Measurements from ENCODE around the gene DMXL1.
"Not testable (repeated sequence)": the region's sequence is repeated elsewhere in the genome, so short reads cannot be mapped to it uniquely, and the experiment has no call there.

DMXL1 gene

GRCh38 chr5:119179857-119180641, 109.2 kb downstream of the DMXL1 start:
- Histone ChIP-seq H3K9me3 (ENCODE audit: control insufficient read depth in 1 of 2, low read length in 2 of 2) (no peaks in the 10 kb centered on the region), H3K4me3 (ENCODE audit: low read depth in 1 of 2, low read length in 2 of 2) (no peak overlapping the region), H3K36me3 (ENCODE audit: control insufficient read depth in 1 of 2, insufficient read depth in 2 of 2, low read length in 2 of 2) (peaks cover 5 to 17% of the 10 kb centered on the region in 2 donors), H3K27ac (ENCODE audit: low read length) (no peak overlapping the region), H3K27me3 (ENCODE audit: low read depth, low read length) (no peaks in the 10 kb centered on the region), H3K4me1 (ENCODE audit: control insufficient read depth in 1 of 2, insufficient read depth in 2 of 2, low read length in 2 of 2) (no peaks in the 10 kb centered on the region)

DNA sequence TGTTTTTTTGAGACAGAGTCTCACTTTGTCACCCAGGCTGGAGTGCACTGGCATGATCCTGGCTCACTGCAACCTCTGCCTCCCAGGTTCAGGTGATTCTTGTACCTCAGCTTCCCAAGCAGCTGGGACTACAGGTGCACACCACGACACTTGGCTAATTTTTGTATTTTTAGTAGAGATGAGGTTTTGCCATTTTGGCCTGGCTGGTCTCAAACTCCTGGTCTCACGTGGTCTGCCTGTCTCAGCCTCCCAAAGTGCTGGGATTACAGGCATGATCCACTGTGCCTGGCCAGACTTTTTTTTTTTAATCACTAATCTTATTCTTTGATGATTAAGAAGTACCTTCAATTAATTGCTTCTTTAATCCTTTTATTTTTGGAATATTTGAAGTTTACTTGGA, 114.6 kb downstream of the DMXL1 start:
- not testable (repeated sequence) for H3K9me3 ChIP-seq (ENCODE audit: control insufficient read depth in 1 of 2, low read length in 2 of 2)

DNA sequence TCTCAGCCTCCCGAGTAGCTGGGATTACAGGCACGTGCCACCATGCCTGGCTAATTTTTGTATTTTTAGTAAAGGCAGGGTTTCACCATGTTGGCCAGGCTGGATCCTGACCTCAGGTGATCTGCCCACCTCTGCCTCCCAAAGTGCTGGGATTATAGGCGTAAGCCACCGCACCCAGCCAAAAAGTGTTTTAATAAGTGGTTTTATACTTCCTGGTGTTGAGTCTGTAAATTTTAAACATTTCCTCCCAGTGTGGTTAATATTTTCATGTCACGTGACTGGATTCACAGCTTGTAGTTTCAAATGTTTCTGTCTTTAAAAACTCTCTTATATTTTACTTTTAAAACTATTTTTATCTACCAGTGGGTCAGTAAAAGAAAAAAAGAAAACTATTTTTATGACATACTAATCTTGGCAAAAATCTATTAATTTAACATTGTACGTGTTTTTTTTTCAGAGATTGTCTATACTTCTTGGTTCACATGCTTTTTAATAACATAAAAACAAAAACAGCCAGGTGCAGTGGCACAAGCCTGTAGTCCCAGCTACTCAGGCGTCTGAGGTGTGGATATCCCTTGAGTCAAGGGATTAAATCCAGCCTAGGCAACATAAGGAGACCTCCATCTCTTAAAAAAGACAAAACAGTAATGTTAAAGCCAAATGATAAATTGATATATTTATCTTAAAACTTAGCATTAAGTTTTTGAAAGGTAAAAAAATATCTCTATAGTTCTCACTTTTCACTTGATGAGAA, 117.1 kb downstream of the DMXL1 start:
- H3K4me1 ChIP-seq (ENCODE audit: control insufficient read depth in 1 of 2, insufficient read depth in 2 of 2, low read length in 2 of 2): no peaks in the 10 kb centered on the region
- H3K27me3 ChIP-seq (ENCODE audit: low read depth, low read length): no peaks in the 10 kb centered on the region
- peaks cover 9 to 23% of the 10 kb centered on the region in 2 donors for H3K36me3 ChIP-seq (ENCODE audit: control insufficient read depth in 1 of 2, insufficient read depth in 2 of 2, low read length in 2 of 2)
- no peaks in the 10 kb centered on the region for H3K9me3 ChIP-seq (ENCODE audit: control insufficient read depth in 1 of 2, low read length in 2 of 2)
- H3K27ac ChIP-seq (ENCODE audit: low read length): no peak overlapping the region
- no peak overlapping the region for H3K4me3 ChIP-seq (ENCODE audit: low read depth in 1 of 2, low read length in 2 of 2)

More for the DNA sequence above, 114.6 kb downstream of the DMXL1 start:
- not testable (repeated sequence) for H3K4me3 ChIP-seq (ENCODE audit: low read depth in 1 of 2, low read length in 2 of 2); H3K27ac ChIP-seq (ENCODE audit: low read length); H3K4me1 ChIP-seq (ENCODE audit: control insufficient read depth in 1 of 2, insufficient read depth in 2 of 2, low read length in 2 of 2); H3K27me3 ChIP-seq (ENCODE audit: low read depth, low read length); H3K36me3 ChIP-seq (ENCODE audit: control insufficient read depth in 1 of 2, insufficient read depth in 2 of 2, low read length in 2 of 2)

DNA sequence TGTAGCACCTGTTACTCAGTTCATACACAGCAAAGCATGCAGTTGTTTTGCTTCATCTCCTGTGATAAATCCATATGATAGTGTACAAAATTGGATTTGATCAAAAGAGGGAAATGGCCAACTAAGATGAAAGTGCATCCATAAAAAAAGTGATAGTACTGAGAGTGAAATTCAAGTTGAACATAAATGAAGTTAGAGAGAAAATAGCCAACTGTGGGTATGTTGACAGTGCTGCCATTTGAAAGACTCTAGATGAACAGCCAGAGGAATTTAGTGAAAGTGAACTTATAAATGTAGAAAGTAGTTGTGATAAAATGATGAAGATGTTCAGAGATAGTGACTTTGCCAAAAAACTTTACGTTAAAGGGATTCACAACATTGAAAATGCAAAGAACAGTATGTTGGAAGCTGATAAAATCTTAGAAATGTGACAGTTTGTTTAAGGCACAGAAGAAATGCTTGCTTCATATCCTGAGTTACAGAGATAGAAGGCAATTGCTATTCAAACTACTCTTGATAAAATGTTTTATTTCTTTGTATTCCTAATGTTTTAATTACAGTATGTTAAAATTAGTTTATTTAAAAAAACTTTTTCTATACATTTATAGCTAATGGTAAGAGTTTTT, 119.7 kb downstream of the DMXL1 start:
- Histone ChIP-seq H3K36me3 (ENCODE audit: control insufficient read depth in 1 of 2, insufficient read depth in 2 of 2, low read length in 2 of 2) (peaks cover 9 to 18% of the 10 kb centered on the region in 2 donors), H3K4me3 (ENCODE audit: low read depth in 1 of 2, low read length in 2 of 2) (no peak overlapping the region), H3K27me3 (ENCODE audit: low read depth, low read length) (no peaks in the 10 kb centered on the region), H3K4me1 (ENCODE audit: control insufficient read depth in 1 of 2, insufficient read depth in 2 of 2, low read length in 2 of 2) (no peaks in the 10 kb centered on the region), H3K9me3 (ENCODE audit: control insufficient read depth in 1 of 2, low read length in 2 of 2) (no peaks in the 10 kb centered on the region), H3K27ac (ENCODE audit: low read length) (no peak overlapping the region)

DNA sequence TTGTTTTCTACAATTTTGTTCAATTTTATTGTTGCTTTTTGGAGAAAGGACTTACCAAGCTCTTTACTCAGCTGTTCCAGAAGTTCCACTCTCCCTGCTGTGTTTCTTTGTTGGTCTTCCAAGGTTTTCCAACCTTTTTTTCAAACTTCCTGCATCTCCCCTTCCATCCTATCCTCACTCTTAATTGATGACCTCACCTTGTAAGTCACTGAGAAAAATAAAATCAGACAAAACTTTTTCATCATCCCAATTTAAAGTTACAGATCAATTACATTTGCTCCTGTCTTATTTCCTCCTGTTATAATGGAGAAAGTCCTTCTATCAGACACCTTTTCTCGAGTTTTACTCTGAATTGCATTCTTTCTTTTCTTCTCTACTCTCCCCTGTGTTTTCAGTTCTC, 121.1 kb downstream of the DMXL1 start:
- Histone ChIP-seq H3K27ac (ENCODE audit: low read length) (no peak overlapping the region), H3K4me1 (ENCODE audit: control insufficient read depth in 1 of 2, insufficient read depth in 2 of 2, low read length in 2 of 2) (no peaks in the 10 kb centered on the region), H3K27me3 (ENCODE audit: low read depth, low read length) (no peaks in the 10 kb centered on the region), H3K4me3 (ENCODE audit: low read depth in 1 of 2, low read length in 2 of 2) (no peak overlapping the region), H3K9me3 (ENCODE audit: control insufficient read depth in 1 of 2, low read length in 2 of 2) (no peaks in the 10 kb centered on the region), H3K36me3 (ENCODE audit: control insufficient read depth in 1 of 2, insufficient read depth in 2 of 2, low read length in 2 of 2) (peaks cover 9 to 18% of the 10 kb centered on the region in 2 donors)

DNA sequence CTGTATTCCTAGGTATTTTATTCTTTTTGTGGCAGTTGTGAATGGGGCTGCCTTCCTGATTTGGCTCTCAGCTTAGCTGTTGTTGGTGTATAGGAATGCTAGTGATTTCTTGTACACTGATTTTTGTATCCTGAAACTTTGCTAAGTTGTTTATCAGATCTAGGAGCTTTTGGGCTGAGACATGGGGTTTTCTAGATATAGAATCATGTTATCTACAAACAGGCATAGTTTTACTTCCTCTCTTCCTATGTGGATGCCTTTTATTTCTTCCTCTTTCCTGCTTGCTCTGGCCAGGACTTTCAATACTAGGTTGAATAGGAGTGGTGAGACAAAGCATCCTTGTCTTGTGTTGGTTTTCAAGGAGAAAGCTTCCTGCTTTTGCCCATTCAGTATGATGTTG, 129.9 kb downstream of the DMXL1 start:
- peaks cover 22 to 28% of the 10 kb centered on the region in 2 donors for H3K36me3 ChIP-seq (ENCODE audit: control insufficient read depth in 1 of 2, insufficient read depth in 2 of 2, low read length in 2 of 2)
- no peaks in the 10 kb centered on the region for H3K4me1 ChIP-seq (ENCODE audit: control insufficient read depth in 1 of 2, insufficient read depth in 2 of 2, low read length in 2 of 2)
- no peaks in the 10 kb centered on the region for H3K27me3 ChIP-seq (ENCODE audit: low read depth, low read length)

DNA sequence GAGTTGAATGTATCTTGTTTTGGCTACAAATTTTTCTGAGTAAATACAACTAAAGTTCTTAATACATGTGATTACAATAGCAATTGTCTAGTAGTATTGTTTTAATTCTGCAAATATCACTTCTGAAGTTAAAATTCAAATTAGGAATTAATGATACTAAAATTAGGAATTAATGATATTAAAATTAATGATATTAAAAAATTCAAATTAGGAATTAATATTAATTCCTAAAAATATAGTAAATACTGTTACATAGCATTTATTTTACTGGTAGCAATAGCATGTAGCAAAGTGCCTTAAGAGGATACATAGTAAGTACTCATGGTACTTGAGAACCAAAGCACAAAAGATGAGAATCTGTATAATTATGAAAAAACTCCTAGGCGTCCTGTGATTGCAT, 136.2 kb downstream of the DMXL1 start:
- Histone ChIP-seq H3K4me1 (ENCODE audit: control insufficient read depth in 1 of 2, insufficient read depth in 2 of 2, low read length in 2 of 2) (no peaks in the 10 kb centered on the region), H3K27me3 (ENCODE audit: low read depth, low read length) (no peaks in the 10 kb centered on the region), H3K27ac (ENCODE audit: low read length) (no peak overlapping the region), H3K4me3 (ENCODE audit: low read depth in 1 of 2, low read length in 2 of 2) (no peak overlapping the region), H3K9me3 (ENCODE audit: control insufficient read depth in 1 of 2, low read length in 2 of 2) (peaks cover 0 to 2% of the 10 kb centered on the region in 2 donors), H3K36me3 (ENCODE audit: control insufficient read depth in 1 of 2, insufficient read depth in 2 of 2, low read length in 2 of 2) (peaks cover 11% of the 10 kb centered on the region in 2 donors)

More for the DNA sequence above, 129.9 kb downstream of the DMXL1 start:
- Histone ChIP-seq H3K4me3 (ENCODE audit: low read depth in 1 of 2, low read length in 2 of 2) (no peak overlapping the region), H3K9me3 (ENCODE audit: control insufficient read depth in 1 of 2, low read length in 2 of 2) (peaks cover 0 to 4% of the 10 kb centered on the region in 2 donors), H3K27ac (ENCODE audit: low read length) (no peak overlapping the region)

- H3K27me3 ChIP-seq (ENCODE audit: low read depth, low read length): no peaks in the 10 kb centered on the region
- H3K27ac ChIP-seq (ENCODE audit: low read length): no peak overlapping the region
- no peak overlapping the region for H3K4me3 ChIP-seq (ENCODE audit: low read depth in 1 of 2, low read length in 2 of 2)
- H3K4me1 ChIP-seq (ENCODE audit: control insufficient read depth in 1 of 2, insufficient read depth in 2 of 2, low read length in 2 of 2): no peaks in the 10 kb centered on the region
- no peaks in the 10 kb centered on the region for H3K9me3 ChIP-seq (ENCODE audit: control insufficient read depth in 1 of 2, low read length in 2 of 2)
- peaks cover 0 to 13% of the 10 kb centered on the region in 2 donors for H3K36me3 ChIP-seq (ENCODE audit: control insufficient read depth in 1 of 2, insufficient read depth in 2 of 2, low read length in 2 of 2)
Observed at GRCh38 chr5:119212026-119212425, 141.1 kb downstream of the DMXL1 start.

- Histone ChIP-seq H3K4me3 (ENCODE audit: low read depth in 1 of 2, low read length in 2 of 2) (no peak overlapping the region), H3K4me1 (ENCODE audit: control insufficient read depth in 1 of 2, insufficient read depth in 2 of 2, low read length in 2 of 2) (no peaks in the 10 kb centered on the region), H3K9me3 (ENCODE audit: control insufficient read depth in 1 of 2, low read length in 2 of 2) (no peaks in the 10 kb centered on the region), H3K27me3 (ENCODE audit: low read depth, low read length) (no peaks in the 10 kb centered on the region), H3K27ac (ENCODE audit: low read length) (no peak overlapping the region), H3K36me3 (ENCODE audit: control insufficient read depth in 1 of 2, insufficient read depth in 2 of 2, low read length in 2 of 2) (peaks cover 0 to 13% of the 10 kb centered on the region in 2 donors)
Observed at GRCh38 chr5:119212676-119213075, 141.8 kb downstream of the DMXL1 start.

DNA sequence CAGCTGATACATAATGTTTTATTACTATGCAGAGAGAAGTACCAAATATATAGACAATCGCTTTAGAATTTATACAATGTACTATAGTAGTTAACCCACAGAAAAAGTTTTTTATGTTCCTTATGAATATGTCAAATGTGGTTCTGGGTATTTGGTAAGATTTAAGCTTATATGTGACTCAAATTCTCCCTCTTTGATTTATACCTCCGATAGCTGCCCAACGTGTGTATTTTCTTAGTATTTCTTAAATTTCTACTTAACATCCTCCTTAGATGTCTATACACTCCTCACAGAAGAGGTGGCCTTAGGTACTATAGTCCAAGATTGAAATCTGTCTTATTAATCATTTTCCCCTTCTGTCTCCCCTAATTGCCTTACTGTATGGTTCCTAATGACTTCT, 146.3 kb downstream of the DMXL1 start:
- H3K27me3 ChIP-seq (ENCODE audit: low read depth, low read length): no peaks in the 10 kb centered on the region
- no peaks in the 10 kb centered on the region for H3K4me1 ChIP-seq (ENCODE audit: control insufficient read depth in 1 of 2, insufficient read depth in 2 of 2, low read length in 2 of 2)
- peaks cover 9 to 21% of the 10 kb centered on the region in 2 donors for H3K36me3 ChIP-seq (ENCODE audit: control insufficient read depth in 1 of 2, insufficient read depth in 2 of 2, low read length in 2 of 2)
- no peak overlapping the region for H3K4me3 ChIP-seq (ENCODE audit: low read depth in 1 of 2, low read length in 2 of 2)
- no peaks in the 10 kb centered on the region for H3K9me3 ChIP-seq (ENCODE audit: control insufficient read depth in 1 of 2, low read length in 2 of 2)
- H3K27ac ChIP-seq (ENCODE audit: low read length): no peak overlapping the region

Data from muscle layer of duodenum (tissue), 2 donors.